H9 (cell line): ENCODE data around the gene NLRC3. TPM values are rescaled to one million over a fixed set of nuclear protein-coding genes. Genes with fewer than 3 reads are reported as not detected.

Experiments used
- DNase-seq: peaks from one replicate; pipeline ENCODE4 v3.0.0-alpha.2; 2017
- H2AFZ ChIP-seq: one replicate; pipeline ENCODE4 v1.6.1; 2013; ENCODE audit warnings: mild to moderate bottlenecking, low read length, control low read depth, moderate library complexity
- H2AK5ac ChIP-seq: 2 replicates; pipeline ENCODE4 v1.6.1; 2013; ENCODE audit warnings: low read length, control low read depth, mixed read lengths; ENCODE audit not compliant: insufficient read length
- H2BK120ac ChIP-seq: one replicate; pipeline ENCODE4 v1.6.1; 2013; ENCODE audit warnings: low read depth, mild to moderate bottlenecking, low read length, control low read depth, inconsistent platforms; ENCODE audit not compliant: poor library complexity, severe bottlenecking
- H2BK12ac ChIP-seq: 2 replicates; pipeline ENCODE4 v1.6.1; 2013; ENCODE audit warnings: low read length, control low read depth, mixed read lengths, low read depth; ENCODE audit not compliant: insufficient read length
- H2BK15ac ChIP-seq: 2 replicates; pipeline ENCODE4 v1.6.1; 2013; ENCODE audit warnings: low read depth, low read length, control low read depth
- H2BK20ac ChIP-seq: one replicate; pipeline ENCODE4 v1.6.1; 2013; ENCODE audit warnings: low read depth, mild to moderate bottlenecking, low read length, control low read depth, inconsistent platforms; ENCODE audit not compliant: poor library complexity, severe bottlenecking
- H2BK5ac ChIP-seq: 2 replicates; pipeline ENCODE4 v1.6.1; 2013; ENCODE audit warnings: low read length, control low read depth, mixed read lengths; ENCODE audit not compliant: insufficient read length
- H3K14ac ChIP-seq: 2 replicates; pipeline ENCODE4 v1.6.1; 2013; ENCODE audit warnings: low read length, control low read depth; ENCODE audit not compliant: insufficient read depth
- H3K18ac ChIP-seq: 2 replicates; pipeline ENCODE4 v1.6.1; 2013; ENCODE audit warnings: low read depth, mild to moderate bottlenecking, mixed read lengths, low read length, control low read depth; ENCODE audit not compliant: insufficient read length
- H3K23ac ChIP-seq: 2 replicates; pipeline ENCODE4 v1.6.1; 2013; ENCODE audit warnings: low read length, control low read depth, mixed read lengths, low read depth; ENCODE audit not compliant: insufficient read length
- H3K23me2 ChIP-seq: 2 replicates; pipeline ENCODE4 v1.6.1; 2013; ENCODE audit warnings: low read depth, mild to moderate bottlenecking, mixed read lengths, low read length, control low read depth; ENCODE audit not compliant: insufficient read length, poor library complexity, severe bottlenecking
- H3K27ac ChIP-seq: 2 replicates; pipeline ENCODE4 v1.5.1; 2013; ENCODE audit warnings: low read length, control low read depth, mixed read lengths, low read depth; ENCODE audit not compliant: insufficient read length
- H3K27me3 ChIP-seq: 2 replicates; pipeline ENCODE4 v1.6.1; 2013; ENCODE audit warnings: low read length, control low read depth, inconsistent platforms; ENCODE audit not compliant: insufficient read depth
- H3K4ac ChIP-seq: 2 replicates; pipeline ENCODE4 v1.6.1; 2013; ENCODE audit warnings: low read depth, mild to moderate bottlenecking, control low read depth, inconsistent platforms, low read length, moderate library complexity
- H3K4me1 ChIP-seq: 2 replicates; pipeline ENCODE4 v1.6.1; 2013; ENCODE audit warnings: low read length, control low read depth, inconsistent platforms; ENCODE audit not compliant: insufficient read depth
- H3K4me2 ChIP-seq: 2 replicates; pipeline ENCODE4 v1.6.1; 2013; ENCODE audit warnings: low read length, control low read depth, mixed read lengths; ENCODE audit not compliant: insufficient read length, insufficient read depth
- H3K56ac ChIP-seq: 2 replicates; pipeline ENCODE4 v1.6.1; 2013; ENCODE audit warnings: low read depth, mild to moderate bottlenecking, mixed read lengths, low read length, control low read depth; ENCODE audit not compliant: insufficient read length
- H3K79me1 ChIP-seq: 2 replicates; pipeline ENCODE4 v1.6.1; 2013; ENCODE audit warnings: low read depth, mild to moderate bottlenecking, moderate library complexity, low read length, control low read depth, inconsistent platforms; ENCODE audit not compliant: insufficient read depth, poor library complexity, severe bottlenecking
- H3K79me2 ChIP-seq: 2 replicates; pipeline ENCODE4 v1.6.1; 2013; ENCODE audit warnings: low read length, control low read depth, inconsistent platforms; ENCODE audit not compliant: insufficient read depth
- H3K9ac ChIP-seq: 2 replicates; pipeline ENCODE4 v1.6.1; 2013; ENCODE audit warnings: low read length, control low read depth, mixed read lengths; ENCODE audit not compliant: insufficient read length; ENCODE audit errors: extremely low read depth
- H3K9me3 ChIP-seq: one replicate; pipeline ENCODE4 v1.6.1; 2013; ENCODE audit warnings: low read depth, low read length, inconsistent platforms; ENCODE audit not compliant: control insufficient read depth
- H3T11ph ChIP-seq: one replicate; pipeline ENCODE4 v1.6.1; 2013; ENCODE audit warnings: mild to moderate bottlenecking, low read length, control low read depth, inconsistent platforms
- H4K20me1 ChIP-seq: one replicate; pipeline ENCODE4 v1.6.1; 2013; ENCODE audit not compliant: control insufficient read depth, insufficient read length, insufficient read depth
- H4K5ac ChIP-seq: 2 replicates; pipeline ENCODE4 v1.6.1; 2013; ENCODE audit warnings: low read depth, mild to moderate bottlenecking, mixed read lengths, low read length, control low read depth; ENCODE audit not compliant: insufficient read length
- H4K8ac ChIP-seq: replicated peaks from 2 replicates; pipeline ENCODE4 v1.6.1; 2013; ENCODE audit warnings: low read length, control low read depth, mixed read lengths, low read depth; ENCODE audit not compliant: insufficient read length
- H4K91ac ChIP-seq: 2 replicates; pipeline ENCODE4 v1.6.1; 2013; ENCODE audit warnings: low read depth, mild to moderate bottlenecking, moderate library complexity, mixed read lengths, low read length, control low read depth; ENCODE audit not compliant: insufficient read length
- H3K27ac Mint-ChIP-seq, 3 experiments: 2 replicates in 2 of 3; 3 replicates in 1 of 3; pipeline ENCODE4 v1.8.0; 2020 to 2021; ENCODE audit warnings: mixed read lengths in 3 of 3, mild to moderate bottlenecking in 1 of 3, moderate library complexity in 1 of 3
- H3K27me3 Mint-ChIP-seq: 2 replicates; pipeline ENCODE4 v1.8.0; 2021; ENCODE audit warnings: low read depth, mild to moderate bottlenecking, moderate library complexity, mixed read lengths
- H3K36me3 Mint-ChIP-seq, 3 experiments: 2 replicates in 2 of 3; 3 replicates in 1 of 3; pipeline ENCODE4 v1.8.0; 2020 to 2021; ENCODE audit warnings: low read depth in 3 of 3, mixed read lengths in 3 of 3; ENCODE audit not compliant: insufficient read depth in 1 of 3
- H3K4me1 Mint-ChIP-seq, 2 experiments: 2 replicates each; pipeline ENCODE4 v1.8.0; 2020; ENCODE audit warnings: mixed read lengths in 2 of 2
- H3K4me3 Mint-ChIP-seq, 2 experiments: 2 replicates in 1 of 2; 3 replicates in 1 of 2; pipeline ENCODE4 v1.8.0; 2020 to 2021; ENCODE audit warnings: mild to moderate bottlenecking in 2 of 2, mixed read lengths in 2 of 2, moderate library complexity in 1 of 2
- H3K9me3 Mint-ChIP-seq, 2 experiments: 2 replicates in 1 of 2; 3 replicates in 1 of 2; pipeline ENCODE4 v1.8.0; 2020; ENCODE audit warnings: mild to moderate bottlenecking in 2 of 2, mixed read lengths in 2 of 2, moderate library complexity in 1 of 2
- WGBS: extraction: QIAGEN DNeasy Blood & Tissue Kit; methylation state at CpG from one replicate; pipeline ENCODE4 v1.1.7; 2013; ENCODE audit warnings: missing lambda C conversion rate, low lambda C conversion rate, mixed read lengths; ENCODE audit not compliant: insufficient read length; ENCODE audit errors: extremely low coverage; 5-methylcytosine and 5-hydroxymethylcytosine counted together
- total RNA-seq: library from RNA; stranded (reverse); gene quantifications from 2 replicates; pipeline ENCODE4 v1.2.1, GENCODE V29; 2021
- TF ChIP-seq, protein P1 (sequence below): fragments of 200-600 bp; sonication (generic); conservative IDR thresholded peaks from 3 replicates; pipeline ENCODE4 v1.8.0; 2021; ENCODE audit warnings: antibody characterized with exemption, mild to moderate bottlenecking

The NLRC3 gene
- total RNA-seq, 1 experiment from 2014 or later = 0.44 TPM

- Mint-ChIP-seq H3K4me1 (peaks cover 5 to 6% of the 10 kb centered on the region in 2 experiments), H3K4me3 (no peak overlapping the region), H3K36me3 (peaks cover 12 to 53% (median 44%) of the 10 kb centered on the region in 3 experiments; a peak in 6 of 7 replicates), H3K27ac (peak overlapping the region in 1 of 3 experiments; percentile 42; a peak in 1 of 7 replicates), H3K27me3 (no peaks in the 10 kb centered on the region), H3K9me3 (no peaks in the 10 kb centered on the region)
- Histone ChIP-seq H2AK5ac (no peak overlapping the region), H3K18ac (no peak overlapping the region), H3K4ac (no peak overlapping the region), H2BK12ac (no peak overlapping the region), H2BK20ac (no peak overlapping the region), H3K27ac (no peak overlapping the region), H3K4me2 (no peak overlapping the region), H3K27me3 (no peaks in the 10 kb centered on the region), H3K56ac (no peak overlapping the region), H3T11ph (no peak overlapping the region), H3K23me2 (no peaks in the 10 kb centered on the region), H3K4me1 (no peaks in the 10 kb centered on the region), H2BK5ac (no peak overlapping the region), H3K79me2 (no peaks in the 10 kb centered on the region), H2BK15ac (no peak overlapping the region), H4K5ac (no peak overlapping the region), H3K23ac (no peak overlapping the region), H3K9me3 (no peaks in the 10 kb centered on the region), H4K20me1 (no peaks in the 10 kb centered on the region), H3K79me1 (no peaks in the 10 kb centered on the region), H3K9ac (no peak overlapping the region), H2BK120ac (no peak overlapping the region), H4K91ac (no peak overlapping the region), H3K14ac (no peak overlapping the region; the same call in 1 of the 2 replicates), H4K8ac (no peak overlapping the region), H2AFZ (no peak overlapping the region)
- no peak for DNase-seq
- no CpG with 5 or more reads among the region's 12 CpGs for WGBS
- TF ChIP-seq, protein P1, sequence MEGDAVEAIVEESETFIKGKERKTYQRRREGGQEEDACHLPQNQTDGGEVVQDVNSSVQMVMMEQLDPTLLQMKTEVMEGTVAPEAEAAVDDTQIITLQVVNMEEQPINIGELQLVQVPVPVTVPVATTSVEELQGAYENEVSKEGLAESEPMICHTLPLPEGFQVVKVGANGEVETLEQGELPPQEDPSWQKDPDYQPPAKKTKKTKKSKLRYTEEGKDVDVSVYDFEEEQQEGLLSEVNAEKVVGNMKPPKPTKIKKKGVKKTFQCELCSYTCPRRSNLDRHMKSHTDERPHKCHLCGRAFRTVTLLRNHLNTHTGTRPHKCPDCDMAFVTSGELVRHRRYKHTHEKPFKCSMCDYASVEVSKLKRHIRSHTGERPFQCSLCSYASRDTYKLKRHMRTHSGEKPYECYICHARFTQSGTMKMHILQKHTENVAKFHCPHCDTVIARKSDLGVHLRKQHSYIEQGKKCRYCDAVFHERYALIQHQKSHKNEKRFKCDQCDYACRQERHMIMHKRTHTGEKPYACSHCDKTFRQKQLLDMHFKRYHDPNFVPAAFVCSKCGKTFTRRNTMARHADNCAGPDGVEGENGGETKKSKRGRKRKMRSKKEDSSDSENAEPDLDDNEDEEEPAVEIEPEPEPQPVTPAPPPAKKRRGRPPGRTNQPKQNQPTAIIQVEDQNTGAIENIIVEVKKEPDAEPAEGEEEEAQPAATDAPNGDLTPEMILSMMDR = no peak
These were observed 15.4 kb upstream of the NLRC3 start for GRCh38 chr16:3592559-3592958.
